ENCODE results near the gene RNF220. TPM values are rescaled to one million over a fixed set of nuclear protein-coding genes. Genes with fewer than 3 reads are reported as not detected.

RNF220 gene
- polyA plus RNA-seq, 1 donor, result 58.9 TPM

DNA sequence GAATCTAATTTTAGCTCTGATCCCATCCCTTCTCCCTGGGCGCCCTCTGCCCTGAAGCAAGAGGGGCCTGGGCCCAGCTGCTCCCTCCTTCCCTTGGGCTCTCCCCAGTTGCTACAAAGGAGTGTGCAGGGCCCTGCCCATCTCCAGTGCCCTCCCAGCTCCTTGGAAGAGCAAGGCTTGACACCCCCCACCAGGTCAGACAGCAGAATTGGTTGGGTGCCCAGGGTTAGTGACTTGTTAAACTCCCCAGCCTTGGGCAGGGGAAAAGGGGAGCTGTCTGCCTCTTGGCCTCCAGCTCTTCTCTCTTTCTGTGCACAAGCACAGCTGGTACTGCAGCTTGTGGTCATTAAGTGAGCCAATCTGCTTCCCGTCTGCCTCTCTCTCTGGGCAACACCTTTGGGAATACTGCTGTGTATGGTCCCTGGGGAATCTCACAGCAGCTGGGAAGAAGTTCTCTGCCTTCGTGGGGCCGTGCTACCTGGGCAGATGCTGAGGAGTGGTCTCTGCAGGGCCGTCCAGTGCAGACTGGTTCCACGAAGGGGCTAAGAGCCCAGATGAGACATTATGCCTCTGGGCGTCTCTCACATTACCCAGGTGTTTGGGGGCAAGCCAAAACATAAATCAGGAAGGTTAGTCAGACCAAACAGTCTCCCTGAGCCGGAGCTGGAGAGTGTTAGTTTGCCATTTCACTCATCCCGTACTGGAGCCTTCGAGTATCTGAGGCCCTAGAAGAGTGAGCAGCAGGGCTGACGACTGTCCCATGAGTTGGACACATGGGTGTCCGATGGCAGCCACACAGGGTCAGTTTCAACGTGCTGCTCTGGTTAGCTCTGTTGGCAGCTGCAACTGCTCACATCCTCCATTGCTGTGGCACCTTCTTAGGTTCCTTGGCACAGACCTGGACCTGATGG, 231.9 kb downstream of the RNF220 start:
- DNase-seq (ENCODE audit: low read depth), result no peak

DNA sequence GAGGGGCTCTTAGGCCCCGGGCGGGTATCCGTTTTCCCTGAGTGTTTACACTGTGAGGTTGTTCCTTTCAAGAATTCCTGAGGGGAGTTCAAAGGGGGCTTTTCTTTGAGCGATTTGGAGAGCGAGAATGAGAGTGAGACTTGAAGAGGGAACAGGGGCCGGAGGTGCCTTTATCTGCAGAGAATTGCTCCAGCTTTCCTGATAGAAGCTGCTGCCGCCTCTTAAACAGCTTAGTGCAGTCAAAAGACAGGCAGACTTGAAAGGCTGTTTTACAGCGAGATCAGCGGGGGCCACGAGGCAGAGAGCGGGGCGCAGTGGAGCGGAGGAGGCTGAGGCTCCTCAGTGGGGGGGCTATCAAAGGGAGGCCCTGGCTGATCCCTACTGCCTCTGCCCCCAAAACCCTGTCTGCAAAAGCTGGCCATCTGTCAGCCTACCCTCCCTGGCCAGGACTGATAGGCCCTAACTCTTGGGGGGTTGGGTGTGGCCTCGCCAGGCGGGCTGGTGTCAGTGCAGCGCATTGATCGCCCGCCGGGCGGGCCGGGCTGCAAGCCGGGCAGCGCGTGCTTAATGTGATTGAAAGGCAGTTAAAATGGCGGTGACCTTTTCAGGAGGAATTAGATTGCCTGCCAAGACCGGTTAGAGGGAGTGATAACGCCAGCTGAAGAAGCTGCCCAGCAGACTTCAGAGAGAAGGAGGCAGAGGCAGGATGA, 232.8 kb downstream of the RNF220 start:
- no peak for DNase-seq (ENCODE audit: low read depth)

DNA sequence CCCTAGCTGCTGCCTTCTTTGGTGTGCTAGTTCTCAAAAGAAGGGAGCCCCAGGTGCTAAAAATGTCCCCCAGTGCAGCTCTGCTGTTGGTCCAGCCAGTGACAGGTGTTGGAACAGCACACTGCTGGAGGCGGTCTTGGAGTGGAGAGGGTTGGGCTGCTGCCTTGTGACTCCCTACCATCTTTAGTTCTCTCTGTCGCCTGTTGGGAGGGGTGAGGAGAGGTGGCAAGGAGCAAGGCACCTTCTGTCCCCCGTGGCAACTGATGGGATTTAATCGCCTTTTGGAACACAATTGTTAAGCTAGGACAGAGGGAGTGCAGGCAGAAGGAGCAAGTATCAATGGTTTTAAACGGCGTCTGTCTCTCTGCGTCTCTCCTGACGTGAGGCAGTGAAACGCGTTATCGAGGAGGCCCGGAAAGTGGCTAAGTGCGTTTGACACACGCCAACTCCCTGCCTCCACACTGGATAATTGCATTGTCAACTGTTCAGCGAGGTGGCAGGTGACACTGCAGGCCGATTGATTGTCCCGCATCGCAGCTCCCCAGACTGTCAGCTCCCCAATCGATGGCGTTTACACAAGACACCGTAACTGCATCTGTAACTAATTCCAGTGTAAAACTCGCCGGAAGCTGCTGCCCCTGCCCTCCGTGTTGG, 235.3 kb downstream of the RNF220 start:
- no peak for DNase-seq (ENCODE audit: low read depth)

DNA sequence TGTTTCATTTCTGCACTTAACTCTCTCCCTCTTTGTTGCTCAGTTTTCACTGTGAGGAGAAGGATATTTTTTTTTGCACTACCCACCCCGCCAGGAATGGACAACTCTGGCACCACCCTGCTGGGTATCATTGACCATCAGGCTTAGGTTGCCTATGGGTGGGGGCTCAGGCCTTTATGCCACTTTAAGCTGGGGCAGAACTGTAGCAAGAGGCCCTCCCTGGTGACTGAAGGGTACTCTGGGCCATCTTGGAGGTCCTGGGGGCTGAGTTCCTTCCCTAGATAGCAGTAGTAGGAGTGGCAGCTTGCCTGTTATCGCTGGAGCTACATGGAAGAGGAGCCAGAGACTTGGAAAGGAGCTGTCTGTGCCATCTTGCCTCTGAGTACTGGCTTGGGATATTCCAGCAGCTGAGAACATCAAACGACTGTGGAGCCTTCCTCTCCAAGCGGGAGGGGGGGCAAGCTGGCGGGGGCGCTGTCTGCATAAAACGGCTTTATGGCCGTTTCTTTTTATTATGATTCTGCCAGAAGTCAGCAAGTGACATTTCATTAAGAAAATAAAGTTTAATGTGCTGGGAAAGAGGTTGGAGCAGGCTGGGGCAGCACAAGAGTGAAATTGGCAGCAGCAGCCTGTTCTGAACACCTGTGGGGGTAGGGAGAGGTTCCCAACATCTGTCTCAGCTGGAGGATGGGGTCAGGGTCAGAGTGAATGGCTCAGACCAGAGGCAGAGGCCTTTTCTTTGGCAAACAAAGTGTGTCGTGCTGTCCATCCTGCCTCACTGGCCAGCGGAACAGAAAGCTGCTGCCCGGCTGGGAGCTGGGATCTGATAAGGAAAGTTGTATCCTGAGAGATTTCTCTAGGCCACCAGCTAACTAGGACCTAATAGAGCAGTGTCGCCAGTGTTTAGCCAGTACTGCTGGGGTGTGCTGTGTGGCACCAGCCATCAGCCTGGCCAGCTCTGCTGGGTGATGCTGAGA, 236.4 kb downstream of the RNF220 start:
- DNase-seq (ENCODE audit: low read depth), result no peak

DNA sequence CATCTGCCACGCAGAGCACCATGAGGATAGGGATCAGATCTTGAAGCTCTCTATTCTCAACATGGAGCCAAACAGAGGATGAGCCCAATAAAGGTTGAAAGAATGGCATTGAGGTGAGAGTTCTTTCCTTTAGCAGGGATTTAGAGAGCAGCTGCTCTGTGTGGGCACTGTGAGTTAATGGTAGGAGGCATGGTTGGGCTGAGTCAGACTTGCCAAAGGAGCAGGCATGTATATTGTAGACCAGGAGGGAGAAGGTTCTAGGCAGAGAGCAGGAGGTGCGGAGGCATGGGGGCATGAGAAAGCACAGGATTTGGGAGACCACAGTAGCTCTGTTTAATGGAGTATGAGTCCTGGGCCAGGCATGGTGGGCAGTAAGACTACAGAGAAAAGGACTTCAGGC, 237.2 kb downstream of the RNF220 start:
- no peak for DNase-seq (ENCODE audit: low read depth)

DNA sequence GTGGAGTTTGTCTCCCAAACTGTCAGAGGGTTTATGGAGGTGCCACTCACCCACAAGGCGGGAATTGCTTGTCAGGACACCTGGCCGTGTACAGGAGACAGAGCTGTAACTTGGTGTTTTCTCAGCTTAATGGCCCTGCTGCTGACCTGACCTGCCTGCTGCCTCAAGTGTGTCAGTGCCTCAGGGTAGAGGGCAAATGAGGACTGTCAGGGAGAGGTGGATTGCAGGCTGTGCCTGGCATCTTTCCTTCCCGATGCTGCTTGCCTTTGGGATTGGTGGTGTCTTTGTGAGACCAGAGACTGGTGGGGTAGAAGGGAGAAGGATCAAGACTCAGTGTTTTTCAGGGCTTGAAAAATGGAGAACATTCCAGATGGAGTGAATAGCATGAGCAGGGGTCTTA, 237.9 kb downstream of the RNF220 start:
- no peak for DNase-seq (ENCODE audit: low read depth)

DNA sequence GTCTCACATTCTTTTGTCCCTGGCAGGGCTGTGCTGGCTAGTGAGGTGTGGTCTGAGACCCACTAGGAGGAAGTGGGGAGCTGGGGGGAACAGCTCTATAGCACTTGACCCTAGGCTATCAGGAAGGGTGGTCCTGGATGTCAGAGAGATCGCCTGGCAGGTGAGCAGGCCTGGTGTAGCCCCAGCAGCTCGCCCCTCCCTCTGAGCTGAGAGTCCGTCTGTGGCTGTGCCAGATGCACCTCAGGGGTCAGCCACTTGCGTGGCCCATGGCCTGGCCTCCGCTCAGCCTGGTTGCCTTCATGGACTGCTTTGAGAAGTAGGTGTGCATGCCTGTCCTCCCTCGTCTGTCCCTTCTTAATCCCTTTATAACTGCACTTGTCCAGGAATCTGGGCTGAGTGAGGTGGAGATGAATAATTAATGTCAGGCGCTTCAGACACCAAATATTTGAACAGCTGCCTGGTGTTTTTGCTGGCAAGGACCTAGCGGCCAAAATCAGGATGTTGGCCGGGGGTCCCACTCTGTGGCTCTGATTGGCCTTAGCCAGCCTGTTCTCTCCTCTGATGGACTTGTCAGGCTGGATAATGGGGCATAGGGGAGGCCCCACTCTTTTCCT, 238.8 kb downstream of the RNF220 start:
- no peak for DNase-seq (ENCODE audit: low read depth)

DNA sequence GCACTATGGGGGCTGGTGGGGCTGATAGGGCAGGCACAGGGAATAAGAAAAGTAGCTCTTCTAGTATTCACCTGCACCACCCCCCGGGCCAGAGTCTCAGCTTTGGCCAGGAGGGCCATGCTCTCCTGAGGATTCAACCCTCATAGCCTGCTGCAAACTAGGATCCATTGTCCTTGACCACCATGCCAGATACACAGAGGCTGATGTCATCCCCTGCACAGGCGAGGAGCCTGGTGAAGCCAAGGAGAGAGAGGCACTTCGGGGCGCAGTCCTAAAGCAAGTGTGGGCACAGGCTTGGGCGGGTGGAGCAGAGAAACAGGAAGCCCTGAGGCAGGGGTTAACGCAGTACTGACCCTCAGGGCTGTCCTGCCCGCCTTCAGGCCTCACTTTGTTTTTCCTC, 239.8 kb downstream of the RNF220 start:
- DNase-seq (ENCODE audit: low read depth), result no peak

DNA sequence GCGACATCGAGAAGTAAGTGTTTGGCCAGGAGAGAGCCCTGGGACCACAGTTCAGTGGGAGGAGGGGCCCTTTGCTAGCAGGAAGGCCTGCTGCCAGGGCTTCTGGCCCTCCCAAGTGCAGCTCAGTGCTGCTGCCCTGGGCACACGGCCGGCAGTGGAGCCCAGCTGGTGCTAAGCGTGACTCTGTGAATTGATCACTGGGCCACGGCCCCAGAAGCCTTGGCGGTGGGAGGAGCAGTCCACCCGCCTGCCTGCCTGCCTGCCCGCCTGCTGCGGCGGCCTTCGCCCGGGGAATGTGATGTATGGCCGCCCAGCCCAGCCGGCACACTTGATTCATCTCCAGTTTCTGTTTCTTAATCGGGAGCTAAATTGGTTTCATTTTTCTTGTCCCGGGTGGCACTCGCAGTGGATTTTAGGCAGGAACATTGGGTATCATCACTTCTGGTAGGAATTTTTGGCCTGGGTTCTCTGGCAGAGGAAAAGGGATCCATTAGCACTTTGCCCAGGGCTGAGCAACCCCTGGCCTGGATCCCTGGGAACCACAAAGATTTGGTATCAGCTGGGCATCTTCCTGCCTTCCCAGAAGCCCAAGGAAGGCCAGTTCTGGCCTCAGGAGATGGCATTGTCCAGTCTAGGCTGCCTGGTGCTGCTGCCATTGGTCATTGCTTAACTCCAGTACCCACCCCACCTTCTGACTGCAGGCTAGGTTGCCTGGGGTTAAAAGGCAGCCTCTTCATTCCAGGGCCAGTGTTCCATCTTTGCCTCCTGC, 240.6 kb downstream of the RNF220 start:
- DNase-seq (ENCODE audit: low read depth), result no peak

DNA sequence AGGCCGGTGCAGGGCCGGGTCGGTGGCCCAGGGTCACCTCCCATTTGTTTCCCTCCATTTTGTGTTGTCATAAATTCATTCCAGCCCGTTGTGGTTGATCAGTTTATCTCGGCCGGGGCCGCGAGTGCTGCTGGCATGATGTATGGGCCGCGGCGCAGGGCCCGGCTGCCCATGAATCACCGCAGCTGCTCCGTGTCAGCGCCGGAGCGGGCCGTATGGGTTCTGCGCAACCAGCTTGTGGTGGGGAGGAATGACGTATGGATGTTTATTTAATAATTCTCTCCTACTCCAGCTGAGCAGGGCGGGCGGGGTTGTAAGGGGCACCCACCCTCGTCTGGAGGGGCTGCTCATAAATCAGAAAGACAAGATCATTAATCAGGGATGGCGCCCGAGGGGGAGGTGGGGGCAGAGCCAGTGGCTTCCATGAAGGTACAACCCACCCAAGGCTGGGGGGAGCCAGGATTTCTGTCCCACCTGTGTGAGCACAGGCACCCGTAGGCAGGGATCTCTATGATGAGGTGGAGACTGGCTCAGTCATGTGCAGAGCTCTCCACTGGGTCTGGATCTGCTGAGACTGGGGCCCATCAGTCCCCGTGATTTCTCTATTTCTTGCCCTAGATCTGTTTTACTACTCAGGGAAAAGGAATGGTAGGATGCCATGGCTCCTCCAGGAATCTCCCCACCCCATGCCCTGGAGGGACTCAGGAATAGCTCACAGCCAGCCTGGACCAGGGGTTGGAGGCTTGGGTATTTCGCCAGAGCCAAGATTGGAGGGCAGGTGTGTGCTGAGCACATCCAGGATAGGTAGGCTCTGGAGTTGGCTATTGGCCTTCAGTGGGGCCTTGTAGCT, 241.4 kb downstream of the RNF220 start:
- DNase-seq (ENCODE audit: low read depth), result no peak

DNA sequence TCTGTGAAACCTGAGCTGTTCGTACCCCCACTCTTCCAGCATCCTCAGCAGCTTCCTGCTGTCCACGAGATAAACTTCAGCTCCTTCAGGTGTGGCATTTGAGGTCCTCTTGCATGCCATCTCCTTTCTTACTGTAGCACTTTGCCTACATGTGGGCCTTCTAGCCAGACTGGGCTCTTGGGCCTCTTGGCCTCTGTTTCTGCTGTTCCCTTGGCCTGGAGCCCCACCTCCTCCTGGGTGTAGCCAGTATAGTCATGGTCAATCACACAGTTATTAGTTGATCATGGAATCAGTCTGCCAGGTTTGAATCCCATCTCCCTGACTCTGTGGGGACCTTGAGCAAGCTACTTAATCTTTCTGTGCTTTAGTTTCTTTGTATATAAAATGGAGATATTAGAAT, 242.8 kb downstream of the RNF220 start:
- no peak for DNase-seq (ENCODE audit: low read depth)

DNA sequence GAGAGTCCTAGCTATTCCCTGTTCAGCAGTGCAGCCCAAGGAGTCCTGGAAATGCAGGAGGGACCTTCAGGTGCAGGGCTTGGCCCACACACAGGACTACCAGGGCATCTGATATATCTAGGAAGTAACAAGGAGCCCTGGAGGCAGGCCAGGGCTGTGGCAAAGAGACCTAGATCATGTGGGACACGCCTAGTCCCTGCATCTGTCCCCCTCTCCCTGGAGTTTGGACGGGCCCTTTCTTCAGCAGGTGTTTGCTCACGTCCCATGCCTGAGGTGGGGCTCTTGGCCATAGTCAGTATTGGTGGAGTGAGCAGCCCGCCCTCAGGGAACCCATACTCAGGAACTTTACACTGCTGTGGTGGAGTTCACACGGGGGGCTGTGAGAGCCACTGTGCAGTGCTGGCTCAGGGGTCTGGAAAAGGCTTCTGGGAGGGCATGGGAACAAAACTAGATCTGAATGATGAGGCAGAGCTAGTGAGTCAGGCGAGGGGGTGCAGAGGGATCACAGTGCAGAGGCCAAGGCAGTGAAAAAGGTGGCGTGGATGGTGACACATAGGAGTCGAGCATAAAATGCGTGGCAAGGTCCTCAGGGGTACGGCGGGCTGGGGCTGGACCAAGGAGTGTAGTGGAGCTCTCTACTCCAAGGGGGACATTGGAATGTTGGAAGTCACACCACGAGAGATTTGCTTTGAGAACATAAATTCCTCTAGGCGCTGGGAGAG, 243.6 kb downstream of the RNF220 start:
- no peak for DNase-seq (ENCODE audit: low read depth)

DNA sequence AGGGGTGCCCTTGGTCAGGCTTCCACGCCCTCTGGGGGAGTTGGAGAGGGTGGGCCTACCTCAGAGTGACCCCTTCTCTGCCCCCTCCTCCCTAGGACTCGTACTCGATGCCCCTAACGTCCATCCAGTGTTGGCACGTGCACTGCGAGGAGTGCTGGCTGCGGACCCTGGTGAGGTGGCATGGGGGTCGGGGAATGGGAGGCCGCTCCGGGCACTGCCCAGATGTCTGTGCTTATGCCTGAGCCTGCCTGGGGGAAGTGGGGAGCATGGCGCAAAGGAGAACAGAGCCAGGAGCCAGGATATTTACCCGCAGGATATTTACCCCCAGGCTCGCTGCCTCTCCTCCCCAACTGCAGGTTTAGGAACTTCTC, 244.7 kb downstream of the RNF220 start:
- DNase-seq (ENCODE audit: low read depth), result no peak

DNA sequence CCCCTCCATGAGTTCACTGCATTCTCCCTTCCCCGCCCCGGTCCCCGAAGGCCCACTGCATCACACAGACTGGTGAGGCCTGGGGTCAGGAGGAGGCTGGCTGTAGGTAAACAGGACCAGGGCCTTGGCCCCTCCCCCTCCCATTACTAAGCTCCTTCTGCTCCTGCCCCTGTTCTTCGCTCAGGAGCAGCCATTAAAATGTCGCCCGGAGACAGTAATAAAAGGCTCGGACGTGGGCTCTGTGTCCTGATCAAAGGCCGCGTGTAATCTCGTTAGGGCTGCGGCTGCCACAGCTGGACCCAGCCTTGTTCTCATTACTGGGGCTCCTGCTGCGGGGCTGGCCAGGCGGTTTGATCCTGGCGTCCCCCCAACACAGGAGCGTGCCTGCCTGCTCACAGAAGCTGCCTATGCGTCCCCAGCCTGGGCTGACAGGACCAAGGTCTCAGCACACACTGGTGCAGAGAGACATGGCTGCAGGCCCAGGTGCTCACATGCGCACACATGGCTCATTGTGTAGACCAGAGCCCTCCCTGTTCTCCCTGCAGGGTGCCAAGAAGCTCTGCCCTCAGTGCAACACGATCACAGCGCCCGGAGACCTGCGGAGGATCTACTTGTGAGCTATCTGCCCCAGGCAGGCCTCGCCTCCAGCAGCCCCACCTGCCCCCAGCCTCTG, 245.2 kb downstream of the RNF220 start:
- DNase-seq (ENCODE audit: low read depth), result no peak

DNA sequence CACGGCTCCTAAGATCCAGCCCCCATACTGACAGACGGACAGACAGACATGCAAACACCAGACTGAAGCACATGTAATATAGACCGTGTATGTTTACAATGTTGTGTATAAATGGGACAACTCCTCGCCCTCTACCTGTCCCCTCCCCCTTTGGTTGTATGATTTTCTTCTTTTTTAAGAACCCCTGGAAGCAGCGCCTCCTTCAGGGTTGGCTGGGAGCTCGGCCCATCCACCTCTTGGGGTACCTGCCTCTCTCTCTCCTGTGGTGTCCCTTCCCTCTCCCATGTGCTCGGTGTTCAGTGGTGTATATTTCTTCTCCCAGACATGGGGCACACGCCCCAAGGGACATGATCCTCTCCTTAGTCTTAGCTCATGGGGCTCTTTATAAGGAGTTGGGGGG, 246.0 kb downstream of the RNF220 start:
- no peak for DNase-seq (ENCODE audit: low read depth)

DNA sequence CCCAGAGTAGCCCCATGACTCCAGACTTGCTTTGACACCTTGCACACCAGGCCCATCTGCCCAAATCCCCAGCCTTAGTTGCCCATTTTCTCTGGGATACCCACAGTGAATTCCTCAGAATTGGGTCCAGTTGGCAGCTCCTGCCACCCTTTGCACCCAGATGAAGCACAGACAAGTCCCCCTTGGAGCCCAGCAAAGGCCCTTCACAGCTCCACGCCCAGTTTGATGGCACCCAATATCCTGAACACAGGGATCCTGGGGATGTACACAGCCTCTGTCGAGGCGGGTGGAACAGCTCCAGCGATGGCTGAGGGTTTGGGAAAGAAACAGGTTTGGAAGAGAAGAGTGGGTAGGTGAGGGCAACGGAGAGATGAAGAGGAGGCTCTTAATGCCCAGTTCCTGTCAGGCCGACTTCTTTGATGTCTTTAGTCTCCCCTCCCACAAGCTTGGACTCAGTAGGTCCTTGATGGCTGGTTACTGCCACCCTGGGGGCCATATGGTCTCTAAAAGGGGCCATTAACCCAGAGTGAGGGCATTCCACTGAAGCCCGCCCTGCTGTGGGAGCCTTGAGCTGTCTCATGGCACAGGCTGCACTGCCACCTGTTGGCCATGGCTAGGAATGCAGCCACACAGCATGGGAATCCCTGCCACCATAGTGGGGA, 247.5 kb downstream of the RNF220 start:
- DNase-seq (ENCODE audit: low read depth), result no peak
